ENCODE results near the gene GXYLT2. TPM values are rescaled to one million over a fixed set of nuclear protein-coding genes. Genes with fewer than 3 reads are reported as not detected.

GXYLT2 gene
- total and polyA plus RNA-seq, 2 of the 13 experiments (the other 11 are each of a cell fraction or from before 2014, with no cell fraction given) = 4.3 to 6.9 TPM

- no peak for TF ChIP-seq SOX6 (IDR thresholded peaks at IDR 0.05)
- TF ChIP-seq SOX6 (CRISPR knock-in tag; IDR thresholded peaks at IDR 0.05) = peak; percentile 66
- TF ChIP-seq BCL3 (CRISPR knock-in tag; IDR thresholded peaks at IDR 0.05) = no peak
- no peak for TF ChIP-seq ZKSCAN1 (IDR thresholded peaks at IDR 0.05; ENCODE audit: low read length)
- no peak for TF ChIP-seq ZNF740 (CRISPR knock-in tag; IDR thresholded peaks at IDR 0.05)
- no peak; the same call in 1 of the 2 replicates for TF ChIP-seq JUNB (CRISPR knock-in tag; IDR thresholded peaks at IDR 0.05; ENCODE audit: borderline replicate concordance)
- no peak for TF ChIP-seq RNF219 (CRISPR knock-in tag; IDR thresholded peaks at IDR 0.05)
- TF ChIP-seq TBX2 (CRISPR knock-in tag; IDR thresholded peaks at IDR 0.05; ENCODE audit: borderline replicate concordance) = no peak
- no peak for TF ChIP-seq SETDB1 (CRISPR knock-in tag; IDR thresholded peaks at IDR 0.05; ENCODE audit: borderline replicate concordance)
- TF ChIP-seq KAT8 (CRISPR knock-in tag; IDR thresholded peaks at IDR 0.05) = 0 out of 2 replicates have a peak, but pooled peaks have one; percentile 40
- TF ChIP-seq ZNF275 (CRISPR knock-in tag; IDR thresholded peaks at IDR 0.05; ENCODE audit: borderline replicate concordance) = no peak
- TF ChIP-seq CREBL2 (CRISPR knock-in tag; IDR thresholded peaks at IDR 0.05; ENCODE audit: borderline replicate concordance) = no peak
- TF ChIP-seq MYPOP (CRISPR knock-in tag; IDR thresholded peaks at IDR 0.05) = no peak
- no peak for TF ChIP-seq ZNF30 (CRISPR knock-in tag; IDR thresholded peaks at IDR 0.05)
- no peak for TF ChIP-seq SOX13 (IDR thresholded peaks at IDR 0.05)
- TF ChIP-seq SOX13 (CRISPR knock-in tag; conservative IDR thresholded peaks at IDR 0.05 in 1 of 2, IDR thresholded peaks at IDR 0.05 in 1 of 2) = peak in 1 of 2 experiments; percentile 58; a peak in 1 of 4 replicates
- peak; percentile 61; the same call in 1 of the 2 replicates for TF ChIP-seq SMARCE1 (IDR thresholded peaks at IDR 0.05; ENCODE audit: borderline replicate concordance)
- TF ChIP-seq GATAD1 (CRISPR knock-in tag; IDR thresholded peaks at IDR 0.05) = peak; percentile 34; the same call in 1 of the 2 replicates
- TF ChIP-seq ARNT2 (CRISPR knock-in tag; IDR thresholded peaks at IDR 0.05; ENCODE audit: low read depth) = no peak
- no peak for TF ChIP-seq PRDM4 (CRISPR knock-in tag; IDR thresholded peaks at IDR 0.05; ENCODE audit: borderline replicate concordance)
- TF ChIP-seq ZNF567 (CRISPR knock-in tag; IDR thresholded peaks at IDR 0.05; ENCODE audit: borderline replicate concordance) = no peak
- 0 out of 2 replicates have a peak, but pooled peaks have one; percentile 54 for TF ChIP-seq ZNF24 (IDR thresholded peaks at IDR 0.05)
Observed at GRCh38 chr3:72903004-72903403, 15.2 kb downstream of the GXYLT2 start (continued).

All from HepG2 (cell line).